ENCODE measurements around the gene VPS26C.

Gene VPS26C

GRCh38 chr21:37230632-37231248 lies 36.4 kb downstream of the VPS26C start:
- TF ChIP-seq PATZ1 (CRISPR knock-in tag; IDR thresholded peaks at IDR 0.05; ENCODE audit: borderline replicate concordance) = no peak
- TF ChIP-seq GLIS3 (CRISPR knock-in tag; IDR thresholded peaks at IDR 0.05) = no peak
- TF ChIP-seq POU6F1 (CRISPR knock-in tag; IDR thresholded peaks at IDR 0.05; ENCODE audit: borderline replicate concordance, low read depth) = no peak
- TF ChIP-seq TSHZ2 (CRISPR knock-in tag; IDR thresholded peaks at IDR 0.05) = no peak
- no peak for TF ChIP-seq ZNF565 (CRISPR knock-in tag; conservative IDR thresholded peaks at IDR 0.05; ENCODE audit: low read depth)
- no peak for TF ChIP-seq PPARA (CRISPR knock-in tag; IDR thresholded peaks at IDR 0.05; ENCODE audit: borderline replicate concordance)
- no peak for TF ChIP-seq RARB (CRISPR knock-in tag; IDR thresholded peaks at IDR 0.05)
- TF ChIP-seq CREB5 (CRISPR knock-in tag; IDR thresholded peaks at IDR 0.05; ENCODE audit: low read depth) = no peak
- TF ChIP-seq ZFP3 (CRISPR knock-in tag; IDR thresholded peaks at IDR 0.05) = no peak
- TF ChIP-seq TOX (CRISPR knock-in tag; IDR thresholded peaks at IDR 0.05; ENCODE audit: borderline replicate concordance) = no peak
- no peak for TF ChIP-seq ZFP30 (CRISPR knock-in tag; IDR thresholded peaks at IDR 0.05)
- TF ChIP-seq CSDC2 (CRISPR knock-in tag; IDR thresholded peaks at IDR 0.05) = no peak
- TF ChIP-seq ISL1 (CRISPR knock-in tag; IDR thresholded peaks at IDR 0.05) = no peak
- no peak for TF ChIP-seq SNAI2 (CRISPR knock-in tag; IDR thresholded peaks at IDR 0.05)
- no peak for ATAC-seq

- TF ChIP-seq ARNTL (CRISPR knock-in tag; IDR thresholded peaks at IDR 0.05; ENCODE audit: borderline replicate concordance, low read depth) (no peak), ZNF70 (CRISPR knock-in tag; IDR thresholded peaks at IDR 0.05) (no peak), TOX (CRISPR knock-in tag; IDR thresholded peaks at IDR 0.05; ENCODE audit: borderline replicate concordance) (no peak), GLIS3 (CRISPR knock-in tag; IDR thresholded peaks at IDR 0.05) (no peak), ZC3H10 (CRISPR knock-in tag; IDR thresholded peaks at IDR 0.05) (no peak)
- no peak for ATAC-seq
Observed at GRCh38 chr21:37228003-37228400, 39.1 kb downstream of the VPS26C start.

GRCh38 chr21:37227071-37228002 lies 39.8 kb downstream of the VPS26C start:
- no peak for ATAC-seq
- TF ChIP-seq PPARA (CRISPR knock-in tag; IDR thresholded peaks at IDR 0.05; ENCODE audit: borderline replicate concordance) (no peak), CREB5 (CRISPR knock-in tag; IDR thresholded peaks at IDR 0.05; ENCODE audit: low read depth) (no peak), ZFP30 (CRISPR knock-in tag; IDR thresholded peaks at IDR 0.05) (no peak), ZNF565 (CRISPR knock-in tag; conservative IDR thresholded peaks at IDR 0.05; ENCODE audit: low read depth) (no peak), TOX (CRISPR knock-in tag; IDR thresholded peaks at IDR 0.05; ENCODE audit: borderline replicate concordance) (no peak), ESRRG (CRISPR knock-in tag; IDR thresholded peaks at IDR 0.05) (no peak), TSHZ2 (CRISPR knock-in tag; IDR thresholded peaks at IDR 0.05) (no peak), PATZ1 (CRISPR knock-in tag; IDR thresholded peaks at IDR 0.05; ENCODE audit: borderline replicate concordance) (no peak), TCF4 (CRISPR knock-in tag; IDR thresholded peaks at IDR 0.05; ENCODE audit: borderline replicate concordance) (no peak), ARNTL (CRISPR knock-in tag; IDR thresholded peaks at IDR 0.05; ENCODE audit: borderline replicate concordance, low read depth) (no peak)
